Chondrocyte (in vitro differentiated cells): ENCODE data around the gene LRPAP1. TPM values are rescaled to one million over a fixed set of nuclear protein-coding genes. Genes with fewer than 3 reads are reported as not detected.
"Not testable (repeated sequence)": the region's sequence is repeated elsewhere in the genome, so short reads cannot be mapped to it uniquely, and the experiment has no call there.

Experiments
- DNase-seq: peaks from one replicate; pipeline ENCODE4 v3.0.0; 2021; ENCODE audit warnings: mixed read lengths, low spot score
- H3K27ac Mint-ChIP-seq: one replicate; pipeline ENCODE4 v1.8.0; 2021; ENCODE audit warnings: mild to moderate bottlenecking, moderate library complexity, mixed read lengths; ENCODE audit not compliant: unreplicated experiment
- H3K27me3 Mint-ChIP-seq: 2 replicates; pipeline ENCODE4 v1.8.0; 2021; ENCODE audit warnings: low read depth, mixed read lengths
- H3K36me3 Mint-ChIP-seq: 2 replicates; pipeline ENCODE4 v1.8.0; 2021; ENCODE audit warnings: low read depth, mixed read lengths
- H3K4me1 Mint-ChIP-seq: 2 replicates; pipeline ENCODE4 v1.8.0; 2021; ENCODE audit warnings: low read depth, mild to moderate bottlenecking, mixed read lengths
- H3K4me3 Mint-ChIP-seq: one replicate; pipeline ENCODE4 v1.8.0; 2021; ENCODE audit warnings: mild to moderate bottlenecking, moderate library complexity, mixed read lengths; ENCODE audit not compliant: unreplicated experiment
- H3K9me3 Mint-ChIP-seq: 2 replicates; pipeline ENCODE4 v1.8.0; 2021; ENCODE audit warnings: low read depth, mixed read lengths
- total RNA-seq: library from RNA; stranded (reverse); gene quantifications from 3 replicates; pipeline ENCODE4 v1.2.1, GENCODE V29; 2021
- TF ChIP-seq, protein P1 (sequence below): fragments of 200-600 bp; sonication (generic); IDR thresholded peaks from 2 replicates; pipeline ENCODE4 v1.5.0; 2021; ENCODE audit warnings: antibody characterized with exemption, mild to moderate bottlenecking, moderate library complexity

Gene LRPAP1
- total RNA-seq, 1 donor from 2014 or later = 135 TPM

DNA sequence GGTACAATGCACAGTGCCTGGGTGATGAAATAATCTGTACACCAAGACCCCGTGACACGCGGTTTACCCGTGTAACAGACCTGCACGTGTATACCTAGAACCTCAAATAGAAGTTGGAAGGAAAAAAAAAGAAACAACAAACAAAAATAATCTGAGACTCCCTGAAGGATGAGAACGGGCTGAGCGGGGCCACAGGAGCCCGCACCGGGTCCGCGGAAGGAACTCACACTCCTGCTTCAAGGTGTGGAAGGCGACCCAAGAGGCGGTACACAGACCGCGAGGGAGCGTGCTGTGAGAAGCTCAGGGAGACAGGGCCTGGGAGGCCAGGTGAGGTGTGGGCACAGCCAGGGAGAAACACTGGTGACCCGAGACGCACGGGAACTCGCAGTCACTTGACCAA is 42.1 kb upstream of the LRPAP1 start:
- DNase-seq, H3K36me3 Mint-ChIP-seq, H3K9me3 Mint-ChIP-seq, H3K4me3 Mint-ChIP-seq, H3K4me1 Mint-ChIP-seq, H3K27ac Mint-ChIP-seq: not testable (repeated sequence)
- peaks cover 41% of the 10 kb centered on the region for H3K27me3 Mint-ChIP-seq

GRCh38 chr4:3573131-3573530 is 40.9 kb upstream of the LRPAP1 start:
- no peaks in the 10 kb centered on the region for H3K9me3 Mint-ChIP-seq
- H3K27ac Mint-ChIP-seq = no peak overlapping the region
- no peaks in the 10 kb centered on the region for H3K36me3 Mint-ChIP-seq
- H3K27me3 Mint-ChIP-seq = peaks cover 30% of the 10 kb centered on the region
- TF ChIP-seq, protein P1, sequence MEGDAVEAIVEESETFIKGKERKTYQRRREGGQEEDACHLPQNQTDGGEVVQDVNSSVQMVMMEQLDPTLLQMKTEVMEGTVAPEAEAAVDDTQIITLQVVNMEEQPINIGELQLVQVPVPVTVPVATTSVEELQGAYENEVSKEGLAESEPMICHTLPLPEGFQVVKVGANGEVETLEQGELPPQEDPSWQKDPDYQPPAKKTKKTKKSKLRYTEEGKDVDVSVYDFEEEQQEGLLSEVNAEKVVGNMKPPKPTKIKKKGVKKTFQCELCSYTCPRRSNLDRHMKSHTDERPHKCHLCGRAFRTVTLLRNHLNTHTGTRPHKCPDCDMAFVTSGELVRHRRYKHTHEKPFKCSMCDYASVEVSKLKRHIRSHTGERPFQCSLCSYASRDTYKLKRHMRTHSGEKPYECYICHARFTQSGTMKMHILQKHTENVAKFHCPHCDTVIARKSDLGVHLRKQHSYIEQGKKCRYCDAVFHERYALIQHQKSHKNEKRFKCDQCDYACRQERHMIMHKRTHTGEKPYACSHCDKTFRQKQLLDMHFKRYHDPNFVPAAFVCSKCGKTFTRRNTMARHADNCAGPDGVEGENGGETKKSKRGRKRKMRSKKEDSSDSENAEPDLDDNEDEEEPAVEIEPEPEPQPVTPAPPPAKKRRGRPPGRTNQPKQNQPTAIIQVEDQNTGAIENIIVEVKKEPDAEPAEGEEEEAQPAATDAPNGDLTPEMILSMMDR = no peak
- H3K4me1 Mint-ChIP-seq = no peaks in the 10 kb centered on the region
- H3K4me3 Mint-ChIP-seq = no peak overlapping the region
- no peak for DNase-seq

DNA sequence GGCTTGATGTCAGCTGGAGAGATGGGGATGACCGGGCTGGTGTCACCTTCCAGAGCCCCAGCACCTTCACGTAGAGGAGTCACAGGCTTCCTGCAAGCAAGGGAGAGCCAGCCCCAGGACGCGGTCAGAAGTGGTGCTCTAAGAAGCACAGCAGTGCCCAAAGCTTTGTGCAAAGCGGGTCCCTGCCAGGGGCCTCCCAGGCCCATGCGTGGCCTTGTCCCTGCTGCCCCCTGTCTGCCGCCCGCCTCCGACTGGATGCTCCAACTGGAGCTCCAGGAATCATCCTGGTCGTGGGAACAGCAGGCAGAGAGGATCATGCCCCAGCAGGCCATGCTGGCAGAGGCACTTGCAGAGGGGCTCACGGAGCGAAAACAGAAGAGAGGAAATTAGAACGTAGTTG is 40.1 kb upstream of the LRPAP1 start:
- TF ChIP-seq, protein P1 = no peak
- peaks cover 26% of the 10 kb centered on the region for H3K27me3 Mint-ChIP-seq
- no peak for DNase-seq
- H3K27ac Mint-ChIP-seq = no peak overlapping the region
- no peaks in the 10 kb centered on the region for H3K36me3 Mint-ChIP-seq
- no peaks in the 10 kb centered on the region for H3K4me1 Mint-ChIP-seq
- H3K9me3 Mint-ChIP-seq = no peaks in the 10 kb centered on the region
- H3K4me3 Mint-ChIP-seq = no peak overlapping the region

DNA sequence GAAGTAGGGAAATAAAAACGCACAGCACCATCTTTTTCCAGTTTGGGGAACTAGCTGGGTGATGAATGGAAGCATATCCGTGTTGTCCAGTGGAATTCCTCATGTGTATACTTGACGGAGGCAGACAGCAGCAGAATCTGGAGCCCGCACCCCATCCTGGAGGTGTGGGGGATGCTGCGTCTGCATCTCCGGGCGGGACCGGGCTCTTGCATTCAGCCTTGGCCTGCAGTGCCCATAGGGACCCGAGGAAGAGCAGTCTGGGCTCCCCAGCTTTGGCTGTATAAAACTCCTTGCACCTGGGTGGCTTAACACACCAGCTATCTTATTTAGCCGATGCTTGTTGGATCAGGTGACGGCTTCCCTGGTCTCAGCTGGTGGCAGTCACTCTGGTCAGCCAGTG is 39.7 kb upstream of the LRPAP1 start:
- no peaks in the 10 kb centered on the region for H3K4me1 Mint-ChIP-seq

GRCh38 chr4:3570923-3571322 is 38.7 kb upstream of the LRPAP1 start:
- H3K4me3 Mint-ChIP-seq, H3K9me3 Mint-ChIP-seq, H3K27ac Mint-ChIP-seq, DNase-seq, H3K36me3 Mint-ChIP-seq, H3K4me1 Mint-ChIP-seq: not testable (repeated sequence)
- peaks cover 26% of the 10 kb centered on the region for H3K27me3 Mint-ChIP-seq

More for the DNA sequence above, 39.7 kb upstream of the LRPAP1 start:
- no peak for DNase-seq
- no peaks in the 10 kb centered on the region for H3K36me3 Mint-ChIP-seq
- H3K27me3 Mint-ChIP-seq = peaks cover 26% of the 10 kb centered on the region
- H3K4me3 Mint-ChIP-seq = no peak overlapping the region
- TF ChIP-seq, protein P1 = no peak
- no peak overlapping the region for H3K27ac Mint-ChIP-seq
- no peaks in the 10 kb centered on the region for H3K9me3 Mint-ChIP-seq

DNA sequence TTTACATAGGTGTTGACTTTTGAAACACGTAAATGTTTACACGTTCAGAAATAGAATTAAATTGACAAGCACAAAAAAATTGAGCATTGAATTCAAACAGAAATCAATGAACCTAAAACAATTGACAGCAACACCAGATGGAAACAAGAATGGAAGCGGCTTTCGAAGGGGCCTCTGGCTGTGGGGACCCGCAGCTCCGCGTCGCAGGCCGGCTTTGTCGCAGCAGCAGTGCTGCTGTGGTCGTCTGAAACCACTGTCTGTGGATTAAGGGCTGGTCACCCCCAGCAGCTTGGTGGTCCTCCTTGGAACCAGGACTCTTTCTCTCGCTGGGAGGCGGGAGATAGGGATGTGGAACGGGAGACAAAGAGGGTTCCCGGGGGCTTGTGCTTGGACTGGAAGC is 37.4 kb upstream of the LRPAP1 start:
- H3K4me1 Mint-ChIP-seq, DNase-seq, H3K27ac Mint-ChIP-seq, H3K4me3 Mint-ChIP-seq, H3K36me3 Mint-ChIP-seq, H3K9me3 Mint-ChIP-seq: not testable (repeated sequence)
- peaks cover 17% of the 10 kb centered on the region for H3K27me3 Mint-ChIP-seq

GRCh38 chr4:3566701-3567100 is 34.5 kb upstream of the LRPAP1 start:
- H3K9me3 Mint-ChIP-seq, H3K27me3 Mint-ChIP-seq, H3K36me3 Mint-ChIP-seq, H3K4me1 Mint-ChIP-seq, DNase-seq, H3K27ac Mint-ChIP-seq, H3K4me3 Mint-ChIP-seq: not testable (repeated sequence)
- TF ChIP-seq, protein P1 = peak; percentile 68
